NCI-H748 treated with DMSO at 0.1 percent for 48 hours (cell line): ENCODE results near the gene KCNG3.

ENCODE experiments used
- DNase-seq: peaks from one replicate; lab custom pipeline; 2025; lab: John Stamatoyannopoulos, UW

KCNG3 gene

DNA sequence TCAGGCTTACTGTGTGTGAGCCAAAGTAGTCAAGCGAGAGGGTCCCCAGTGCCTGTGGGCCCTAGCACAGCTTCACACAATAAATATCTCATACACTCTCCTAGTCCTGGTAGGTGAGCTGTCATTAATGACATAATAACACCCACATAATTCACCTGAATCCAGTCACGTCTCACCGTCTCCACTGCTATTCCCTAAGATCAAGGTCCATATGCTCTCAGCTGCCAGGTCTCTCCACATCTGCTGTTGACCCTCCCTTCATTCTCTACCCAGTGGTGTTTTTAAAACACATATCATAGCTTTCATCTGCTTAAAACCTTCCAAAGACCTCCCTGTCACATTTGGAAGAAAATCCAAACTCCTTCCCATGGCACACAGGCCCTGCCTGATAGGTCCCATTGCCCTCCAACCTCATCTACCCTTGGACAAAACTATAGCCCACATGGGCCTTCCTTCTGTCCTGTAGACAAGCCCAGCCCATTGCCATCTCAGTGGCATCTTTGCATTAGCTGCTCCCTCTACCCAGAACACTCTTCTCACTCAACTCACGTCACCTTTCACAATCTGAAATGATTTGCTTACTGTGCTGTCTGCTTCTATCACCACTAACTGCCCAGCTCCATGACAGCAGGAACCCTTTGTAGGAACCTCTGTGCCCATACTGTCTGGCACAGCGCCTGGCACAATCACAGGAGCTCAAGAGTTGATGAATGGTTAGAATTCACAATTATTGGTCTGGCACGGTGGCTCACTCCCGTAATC, 7.5 kb downstream of the KCNG3 start:
- no peak for DNase-seq

DNA sequence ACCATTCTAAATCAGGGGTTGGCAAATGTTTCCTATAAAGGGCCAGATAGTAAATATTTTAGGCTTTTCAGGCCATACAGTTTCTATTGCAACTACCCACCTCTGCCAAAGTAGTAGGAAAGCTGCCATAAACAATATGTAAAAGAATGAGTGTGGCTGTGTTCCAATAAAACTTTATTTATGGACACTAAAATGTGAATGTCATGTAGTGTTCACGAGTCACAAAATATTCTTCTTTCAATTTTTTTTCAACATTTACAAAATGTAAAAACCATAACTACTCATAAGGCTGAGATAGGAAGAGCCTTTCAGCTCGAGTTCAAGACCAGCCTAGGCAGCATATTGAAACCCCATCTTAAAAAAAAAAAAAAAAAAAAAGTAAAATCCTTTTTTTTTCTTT, 13.4 kb downstream of the KCNG3 start:
- DNase-seq: no peak

GRCh38 chr2:42474765-42475454, 18.9 kb downstream of the KCNG3 start:
- DNase-seq: peak; percentile 78

DNA sequence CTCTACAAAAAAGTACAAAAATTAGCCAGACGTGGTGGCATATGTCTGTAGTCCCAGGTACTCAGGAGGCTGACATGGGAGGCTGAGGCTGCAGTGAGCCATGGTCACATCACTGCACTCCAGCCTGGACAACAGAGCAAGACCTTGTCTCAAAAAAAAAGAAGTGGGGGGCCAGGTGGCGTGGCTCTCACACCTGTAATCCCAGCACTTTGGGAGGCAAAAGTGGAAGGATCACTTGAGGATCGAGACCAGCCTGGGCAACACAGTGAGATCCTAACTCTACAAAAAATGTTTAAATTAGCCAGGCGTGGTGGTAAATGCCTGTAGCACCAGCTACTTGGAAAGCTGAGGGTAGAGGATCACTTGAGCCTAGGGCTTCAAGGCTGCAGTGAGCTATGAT, 23.1 kb downstream of the KCNG3 start:
- DNase-seq: no peak

- no peak for DNase-seq
Observed at GRCh38 chr2:42464631-42465030, 29.2 kb downstream of the KCNG3 start.

DNA sequence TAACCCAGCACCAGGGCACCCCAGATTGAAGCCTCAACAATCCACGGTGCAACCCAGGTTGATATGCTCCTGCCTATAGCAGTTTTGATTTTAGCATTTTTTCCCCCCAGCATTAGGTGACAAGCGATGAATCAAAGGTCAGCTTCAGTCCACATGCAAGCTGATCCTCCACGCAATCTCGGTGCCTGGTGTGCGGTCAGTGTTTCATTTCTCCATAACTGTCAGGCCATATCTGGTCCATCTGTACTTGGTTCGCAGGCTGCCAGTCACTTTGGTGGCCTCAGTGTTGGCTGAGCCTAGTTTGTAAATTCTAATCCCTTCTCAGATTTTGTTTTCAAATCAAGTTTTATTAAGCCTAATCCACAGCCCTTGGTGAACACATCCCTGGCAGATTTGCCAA, 30.2 kb downstream of the KCNG3 start:
- DNase-seq: no peak

- DNase-seq: no peak
Observed at GRCh38 chr2:42459296-42459695, 34.5 kb downstream of the KCNG3 start.

- DNase-seq: no peak
Observed at GRCh38 chr2:42458396-42458795, 35.4 kb downstream of the KCNG3 start.

GRCh38 chr2:42457011-42457410, 36.8 kb downstream of the KCNG3 start:
- no peak for DNase-seq

GRCh38 chr2:42456126-42456839, 37.5 kb downstream of the KCNG3 start:
- no peak for DNase-seq

DNA sequence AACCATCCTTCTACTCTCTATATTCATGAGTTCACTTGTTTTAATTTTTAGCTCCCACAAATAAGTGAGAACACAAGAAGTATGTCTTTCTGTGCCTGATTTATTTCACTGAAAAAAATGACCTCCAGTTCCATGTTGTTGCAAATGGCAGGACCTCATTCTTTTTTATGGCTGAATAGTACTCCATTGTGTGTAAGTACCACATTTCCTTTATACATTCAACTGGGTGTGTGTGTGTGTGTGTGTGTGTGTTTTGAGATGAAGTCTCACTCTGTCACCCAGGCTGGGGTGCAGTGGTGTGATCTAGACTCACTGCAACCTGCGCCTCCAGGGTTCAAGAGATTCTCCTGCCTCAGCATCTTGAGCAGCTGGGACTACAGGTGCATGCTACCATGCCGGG, 41.2 kb downstream of the KCNG3 start:
- no peak for DNase-seq

- no peak for DNase-seq
Observed at GRCh38 chr2:42450136-42450535, 43.6 kb downstream of the KCNG3 start.

DNA sequence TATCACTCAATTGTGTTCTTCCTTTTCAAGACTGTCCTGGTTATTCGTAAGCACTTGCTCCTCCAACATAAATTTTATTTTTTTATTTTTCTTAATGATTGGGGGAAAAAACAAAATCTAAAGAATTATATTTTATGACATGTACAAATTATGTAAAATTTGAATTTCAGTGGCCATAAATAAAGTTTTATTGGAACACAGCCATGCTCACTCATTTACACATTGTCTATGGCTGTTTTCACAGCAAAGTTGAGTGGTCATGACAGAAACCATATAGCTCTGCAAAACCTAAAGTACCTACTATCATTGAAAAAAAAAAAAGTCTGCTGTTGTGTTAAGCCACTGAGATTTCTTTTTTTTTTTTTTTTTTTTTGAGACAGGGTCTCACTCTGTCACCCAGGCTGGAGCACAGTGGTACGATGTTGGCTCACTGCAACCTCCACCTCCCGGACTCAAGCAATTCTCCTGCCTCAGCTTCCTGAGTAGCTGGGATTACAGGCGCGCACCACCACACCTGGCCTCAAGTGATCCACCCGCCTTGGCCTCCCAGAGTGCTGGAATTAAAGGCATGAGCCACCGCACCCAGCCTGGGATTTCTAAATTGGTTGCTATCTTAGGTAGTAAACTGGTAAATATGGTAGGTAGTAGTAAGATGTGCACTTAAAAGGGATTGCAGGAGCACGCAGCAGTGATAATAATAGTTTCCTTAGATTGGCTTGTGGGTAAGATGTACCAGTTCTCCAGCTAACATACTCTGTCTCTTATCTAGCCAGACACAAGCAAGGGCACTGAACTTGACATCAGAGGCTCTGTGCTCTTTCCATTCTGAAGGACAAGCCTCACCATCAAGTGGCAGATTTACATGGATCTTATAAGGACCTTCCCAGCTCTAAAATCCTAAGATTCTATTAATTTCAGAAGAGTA, 44.4 kb downstream of the KCNG3 start:
- DNase-seq: no peak

DNA sequence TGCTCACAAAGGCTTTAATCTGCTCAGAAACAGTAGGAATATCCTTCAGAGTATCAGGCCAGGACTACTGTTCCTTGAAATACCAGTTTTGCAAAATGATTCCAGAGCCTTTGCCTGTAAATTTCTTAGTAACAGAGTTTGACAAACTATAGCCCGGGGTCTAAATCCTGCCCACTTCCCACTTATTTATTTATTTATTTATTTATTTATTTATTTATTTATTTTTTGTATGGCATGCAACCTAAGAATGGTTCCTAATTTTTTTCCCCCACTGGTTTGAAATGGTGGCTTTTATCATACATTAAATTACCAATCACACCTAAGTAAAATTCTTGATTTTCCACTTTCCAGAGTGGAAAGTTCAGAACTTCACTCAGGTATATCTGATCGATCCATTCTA, 45.6 kb downstream of the KCNG3 start:
- no peak for DNase-seq

DNA sequence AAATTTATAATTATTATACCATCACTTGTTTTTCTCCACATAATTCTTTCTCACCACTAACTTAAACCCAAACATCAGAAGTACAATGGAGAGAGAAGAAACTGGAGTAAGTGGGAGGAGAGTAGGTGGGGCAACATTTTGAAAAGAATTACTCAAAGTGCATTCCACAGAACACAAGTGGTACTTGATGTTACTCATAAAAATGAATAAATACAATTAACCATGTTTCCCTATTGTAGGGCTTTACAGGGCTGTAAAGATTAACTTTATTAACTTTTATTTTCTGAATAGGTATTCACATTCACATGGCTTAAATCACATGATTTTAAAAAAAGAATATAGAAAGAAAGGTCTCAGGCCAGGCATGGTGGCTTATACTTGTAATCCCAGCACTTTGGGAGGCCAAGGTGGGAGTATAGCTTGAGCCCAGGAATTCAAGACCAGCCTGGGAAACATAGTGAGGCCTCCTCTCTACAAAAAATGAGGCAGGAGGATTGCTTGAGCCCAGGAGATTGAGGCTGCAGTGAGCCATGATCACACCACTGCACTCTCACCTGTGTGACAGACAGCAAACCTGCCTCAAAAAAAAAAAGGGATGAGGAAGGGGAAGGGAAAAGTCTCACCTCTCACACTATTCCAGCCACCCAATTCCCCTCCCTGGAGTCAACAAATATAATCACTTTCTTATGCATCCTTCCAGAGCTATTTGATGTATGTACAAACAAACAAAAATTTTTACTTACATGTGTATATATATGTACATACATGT, 47.1 kb downstream of the KCNG3 start:
- DNase-seq: no peak

DNA sequence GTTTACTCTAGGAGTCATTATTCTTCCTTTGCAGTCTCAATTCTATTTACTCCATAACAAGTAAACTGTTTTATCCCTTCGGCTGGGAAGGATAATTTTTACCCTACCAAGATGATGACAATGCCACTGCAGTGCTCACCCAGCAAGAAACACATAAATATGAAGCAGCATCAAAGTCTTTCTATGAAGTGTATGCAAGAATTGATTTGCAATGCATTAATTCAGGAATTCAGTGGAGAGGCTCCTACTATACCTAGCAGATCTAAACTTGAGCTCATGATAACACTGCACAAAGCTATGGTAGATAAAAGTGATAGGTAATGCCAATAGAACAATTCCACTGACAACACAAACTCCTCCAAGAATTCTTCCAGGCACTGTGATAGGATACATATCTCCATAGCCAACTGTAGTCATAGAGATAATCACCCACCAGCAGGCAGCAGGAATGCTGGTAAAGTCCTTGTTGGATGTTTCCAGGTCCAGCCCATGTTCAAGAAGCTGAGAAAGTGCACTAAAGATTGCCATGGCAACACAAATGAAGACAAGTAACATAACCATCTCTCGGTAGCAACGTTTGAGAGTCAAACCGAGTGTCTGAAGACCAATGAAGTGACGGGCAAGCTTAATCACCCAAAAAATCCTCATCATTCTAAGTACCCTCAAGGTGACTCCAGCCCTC, 49.9 kb downstream of the KCNG3 start:
- no peak for DNase-seq

DNA sequence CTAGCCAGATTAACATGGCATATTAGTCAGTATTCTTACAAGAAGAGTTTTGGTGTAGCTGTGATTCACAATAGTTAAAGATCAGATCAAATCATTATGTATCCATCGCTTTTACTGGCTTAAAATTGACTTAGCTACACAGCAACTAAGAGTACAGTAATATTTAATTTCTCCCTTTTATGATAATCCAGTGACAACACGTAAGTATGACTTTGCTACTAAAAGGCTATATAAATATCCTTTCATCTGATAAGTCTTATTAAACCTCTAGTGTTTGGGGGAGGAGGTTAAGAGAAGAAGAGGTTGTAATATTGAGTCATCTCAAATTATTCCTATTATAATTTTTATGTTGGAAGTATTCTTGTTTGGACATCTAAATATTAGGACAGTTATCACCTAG, 51.0 kb downstream of the KCNG3 start:
- no peak for DNase-seq

DNA sequence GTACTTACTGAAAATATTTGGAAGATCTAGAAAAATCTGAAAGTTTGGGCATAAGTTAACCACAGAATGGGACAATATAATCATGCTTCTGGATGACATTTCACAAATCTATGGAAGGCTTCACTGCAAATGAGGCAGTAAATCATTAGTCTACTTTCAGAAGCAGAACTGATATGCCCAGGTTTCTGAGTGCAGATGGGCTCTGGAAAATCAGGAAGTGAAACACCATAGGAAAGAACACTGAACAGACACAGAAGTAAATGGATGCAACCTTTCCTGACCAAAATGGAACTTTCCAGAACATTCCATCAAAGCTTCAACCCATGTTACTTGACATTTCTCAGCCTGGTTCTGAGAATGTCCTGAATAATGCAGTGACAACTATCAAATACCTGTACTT, 55.1 kb downstream of the KCNG3 start:
- no peak for DNase-seq

DNA sequence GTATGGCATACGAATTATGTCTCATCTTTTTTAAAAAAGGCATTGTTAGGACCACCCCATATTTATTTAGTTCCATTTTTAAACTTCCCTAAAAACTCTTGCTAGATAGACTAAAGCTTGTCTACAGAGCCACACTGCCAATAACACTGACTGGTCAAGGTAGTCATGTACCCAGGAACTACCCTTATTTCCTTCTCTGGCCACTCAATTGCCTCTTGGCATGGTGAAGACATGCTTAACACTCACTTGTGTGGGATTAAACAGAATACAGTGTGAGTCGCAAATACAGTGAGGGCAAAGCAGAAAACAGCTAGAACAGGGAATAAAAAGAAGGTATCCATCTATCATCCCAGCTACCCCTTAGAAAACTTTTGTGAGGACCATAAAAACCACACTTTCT, 57.4 kb downstream of the KCNG3 start:
- no peak for DNase-seq

- no peak for DNase-seq
Observed at GRCh38 chr2:42435628-42436027, 58.2 kb downstream of the KCNG3 start.

GRCh38 chr2:42430188-42430587, 63.6 kb downstream of the KCNG3 start:
- DNase-seq: no peak
